CD4-positive, alpha-beta T cell (primary cell): ENCODE measurements around the gene AZIN2. TPM values are rescaled to one million over a fixed set of nuclear protein-coding genes. Genes with fewer than 3 reads are reported as not detected.

Source experiments
- ATAC-seq: fragments of 200-7000 bp; cut with Tn5 transposase; one replicate; pipeline ENCODE4 v1.10.0; 2022; ENCODE audit warnings: mild to moderate bottlenecking; ENCODE audit not compliant: poor library complexity
- CTCF ChIA-PET: fragments of 350-600 bp; sonication (Branson Sonifier 250); formaldehyde crosslinking; loops from one replicate; lab custom pipeline; 2021; ENCODE audit warnings: antibody characterized with exemption, inconsistent platforms; lab: Charles Lee
- POLR2A ChIA-PET: fragments of 350-600 bp; sonication (Branson Sonifier 250); formaldehyde crosslinking; loops from one replicate; lab custom pipeline; 2021; ENCODE audit warnings: antibody characterized with exemption, inconsistent platforms; lab: Charles Lee
- DNase-seq, 14 experiments: peaks; one replicate each; pipeline ENCODE4 v3.0.0-alpha.2; 2013 to 2020; ENCODE audit warnings: mixed read lengths in 2 of 14
- H3K27ac ChIP-seq, 2 donors: one replicate each; pipeline versions ENCODE4 v1.5.1 to v1.7.0; 2013; ENCODE audit warnings: low read length in 2 of 2, low read depth in 1 of 2, mild to moderate bottlenecking in 1 of 2
- H3K27me3 ChIP-seq, 2 experiments: 1 replicate in 1 of 2; 2 replicates in 1 of 2; pipeline versions ENCODE4 v1.6.1 to v1.7.0; 2013; ENCODE audit warnings: low read length in 2 of 2, control low read depth in 1 of 2, mild to moderate bottlenecking in 1 of 2, moderate library complexity in 1 of 2; ENCODE audit not compliant: insufficient read depth in 2 of 2, control insufficient read depth in 1 of 2
- H3K36me3 ChIP-seq: one replicate; pipeline ENCODE4 v1.6.1; 2013; ENCODE audit warnings: low read length, control low read depth; ENCODE audit not compliant: insufficient read depth
- H3K4me1 ChIP-seq: one replicate; pipeline ENCODE4 v1.6.1; 2013; ENCODE audit warnings: low read length, control low read depth; ENCODE audit not compliant: insufficient read depth
- H3K4me3 ChIP-seq: one replicate; pipeline ENCODE4 v1.5.1; 2013; ENCODE audit warnings: mild to moderate bottlenecking, low read length, moderate library complexity
- H3K9me3 ChIP-seq, 2 experiments: 1 replicate in 1 of 2; 2 replicates in 1 of 2; pipeline versions ENCODE4 v1.6.1 to v1.7.0; 2013; ENCODE audit warnings: low read length in 2 of 2, mild to moderate bottlenecking in 2 of 2, control low read depth in 1 of 2, moderate library complexity in 1 of 2; ENCODE audit not compliant: control insufficient read depth in 1 of 2, insufficient read depth in 1 of 2
- H3K27ac Mint-ChIP-seq: one replicate; pipeline ENCODE4 v1.8.0; 2020; ENCODE audit warnings: mixed read lengths
- H3K27me3 Mint-ChIP-seq: one replicate; pipeline ENCODE4 v1.8.0; 2021; ENCODE audit warnings: mixed read lengths
- H3K36me3 Mint-ChIP-seq: one replicate; pipeline ENCODE4 v1.8.0; 2021; ENCODE audit warnings: low read depth, mixed read lengths
- H3K4me1 Mint-ChIP-seq: one replicate; pipeline ENCODE4 v1.8.0; 2021; ENCODE audit warnings: low read depth, mixed read lengths
- H3K4me3 Mint-ChIP-seq: one replicate; pipeline ENCODE4 v1.8.0; 2020; ENCODE audit warnings: mild to moderate bottlenecking, mixed read lengths
- H3K9me3 Mint-ChIP-seq: one replicate; pipeline ENCODE4 v1.8.0; 2020; ENCODE audit warnings: mixed read lengths
- CTCF ChIP-seq: fragments of 200-600 bp; IDR thresholded peaks from one replicate; pipeline ENCODE4 v1.8.0; 2022; ENCODE audit warnings: antibody characterized with exemption, mild to moderate bottlenecking
- intact Hi-C, 2 experiments: fragments of 100-400 bp; cut with DNase I in 1 of 2; cut with micrococcal nuclease in 1 of 2; formaldehyde crosslinking; loops; one replicate each; pipeline versions ENCODE4 v1.15.1 to v1.9.0; 2023 to 2025; cut with DNase I, micrococcal nuclease
- total RNA-seq, 174 experiments: library from RNA in 2 of 174; stranded (reverse) in 2 of 174; gene quantifications; one replicate each; pipeline ENCODE4 v1.2.3 and lab custom pipeline; 2021 to 2026

The AZIN2 gene
- total RNA-seq, 2 experiments from 2014 or later = 4.6 to 4.9 TPM

GRCh38 chr1:33110477-33110876, 29.5 kb downstream of the AZIN2 start:
- no peaks in the 10 kb centered on the region for H3K4me1 Mint-ChIP-seq
- H3K27ac ChIP-seq = no peak overlapping the region
- H3K4me3 Mint-ChIP-seq = no peak overlapping the region
- no peaks in the 10 kb centered on the region for H3K36me3 ChIP-seq
- TF ChIP-seq CTCF = no peak
- no peaks in the 10 kb centered on the region for H3K27me3 Mint-ChIP-seq
- intact Hi-C loops = loop anchor here (2.0 to 10.0 kb wide), 3 partner anchors 187 to 256 kb away; no protein-coding TSS in a partner anchor
- H3K36me3 Mint-ChIP-seq = no peaks in the 10 kb centered on the region
- no peak overlapping the region for H3K27ac Mint-ChIP-seq
- H3K4me1 ChIP-seq = no peaks in the 10 kb centered on the region
- no peak for DNase-seq
- peaks cover 4% of the 10 kb centered on the region for H3K9me3 Mint-ChIP-seq
- ATAC-seq = no peak
- H3K27me3 ChIP-seq = no peaks in the 10 kb centered on the region
- no peaks in the 10 kb centered on the region for H3K9me3 ChIP-seq
- ChIA-PET POLR2A (interaction anchor here (1.3 to 1.5 kb wide), 2 partner anchors 17 to 145 kb away, joined by 4 read pairs; no protein-coding TSS in a partner anchor), CTCF (interaction anchor here (1.4 kb wide), 1 partner anchor 17 kb away, joined by 4 read pairs; no protein-coding TSS in a partner anchor)
- no peak overlapping the region for H3K4me3 ChIP-seq

- intact Hi-C loops = loop anchor here (2.0 to 10.0 kb wide), 3 partner anchors 185 to 255 kb away; no protein-coding TSS in a partner anchor
- ChIA-PET CTCF (interaction anchor here (1.4 kb wide), 1 partner anchor 15 kb away, joined by 4 read pairs; no protein-coding TSS in a partner anchor), POLR2A (no interaction called here)
- no peaks in the 10 kb centered on the region for H3K36me3 Mint-ChIP-seq
- no peaks in the 10 kb centered on the region for H3K9me3 ChIP-seq
- peaks cover 4% of the 10 kb centered on the region for H3K9me3 Mint-ChIP-seq
- H3K27ac Mint-ChIP-seq = no peak overlapping the region
- H3K4me3 ChIP-seq = no peak overlapping the region
- no peaks in the 10 kb centered on the region for H3K36me3 ChIP-seq
- H3K27me3 Mint-ChIP-seq = no peaks in the 10 kb centered on the region
- no peaks in the 10 kb centered on the region for H3K4me1 Mint-ChIP-seq
- H3K4me1 ChIP-seq = no peaks in the 10 kb centered on the region
- peak in 3 of 14 experiments; percentile 28 to 54 (median 54) for DNase-seq
- peak; percentile 28 for TF ChIP-seq CTCF
- H3K27ac ChIP-seq = no peak overlapping the region
- H3K27me3 ChIP-seq = no peaks in the 10 kb centered on the region
- ATAC-seq = peak; percentile 58
- H3K4me3 Mint-ChIP-seq = no peak overlapping the region
Observed at GRCh38 chr1:33111965-33112364, 31.0 kb downstream of the AZIN2 start.

- no peak for ATAC-seq
- ChIA-PET POLR2A (no interaction called here), CTCF (no interaction called here)
- Histone ChIP-seq H3K4me1 (no peaks in the 10 kb centered on the region), H3K36me3 (no peaks in the 10 kb centered on the region), H3K4me3 (no peak overlapping the region), H3K27me3 (no peaks in the 10 kb centered on the region), H3K9me3 (no peaks in the 10 kb centered on the region), H3K27ac (no peak overlapping the region)
- H3K9me3 Mint-ChIP-seq = no peaks in the 10 kb centered on the region
- intact Hi-C loops = loop anchor here in 1 of 2 experiments (10.0 kb wide), 1 partner anchor 247 kb away; no protein-coding TSS in a partner anchor
- no peak overlapping the region for H3K4me3 Mint-ChIP-seq
- H3K4me1 Mint-ChIP-seq = no peaks in the 10 kb centered on the region
- no peaks in the 10 kb centered on the region for H3K27me3 Mint-ChIP-seq
- no peaks in the 10 kb centered on the region for H3K36me3 Mint-ChIP-seq
- H3K27ac Mint-ChIP-seq = no peak overlapping the region
- no peak for DNase-seq
- TF ChIP-seq CTCF = no peak
Observed at GRCh38 chr1:33117440-33118085, 36.6 kb downstream of the AZIN2 start.
